ENCODE data around the gene MLF2. TPM values are rescaled to one million over a fixed set of nuclear protein-coding genes. Genes with fewer than 3 reads are reported as not detected.
A peak's percentile ranks its signal among the peaks of the same experiment; 100 is the strongest.

Gene MLF2, protein sequence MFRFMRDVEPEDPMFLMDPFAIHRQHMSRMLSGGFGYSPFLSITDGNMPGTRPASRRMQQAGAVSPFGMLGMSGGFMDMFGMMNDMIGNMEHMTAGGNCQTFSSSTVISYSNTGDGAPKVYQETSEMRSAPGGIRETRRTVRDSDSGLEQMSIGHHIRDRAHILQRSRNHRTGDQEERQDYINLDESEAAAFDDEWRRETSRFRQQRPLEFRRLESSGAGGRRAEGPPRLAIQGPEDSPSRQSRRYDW
- 274 and 278 TPM in 2 replicates for total RNA-seq (2014; rRNA removed; shearing (Covaris generic))

DNA sequence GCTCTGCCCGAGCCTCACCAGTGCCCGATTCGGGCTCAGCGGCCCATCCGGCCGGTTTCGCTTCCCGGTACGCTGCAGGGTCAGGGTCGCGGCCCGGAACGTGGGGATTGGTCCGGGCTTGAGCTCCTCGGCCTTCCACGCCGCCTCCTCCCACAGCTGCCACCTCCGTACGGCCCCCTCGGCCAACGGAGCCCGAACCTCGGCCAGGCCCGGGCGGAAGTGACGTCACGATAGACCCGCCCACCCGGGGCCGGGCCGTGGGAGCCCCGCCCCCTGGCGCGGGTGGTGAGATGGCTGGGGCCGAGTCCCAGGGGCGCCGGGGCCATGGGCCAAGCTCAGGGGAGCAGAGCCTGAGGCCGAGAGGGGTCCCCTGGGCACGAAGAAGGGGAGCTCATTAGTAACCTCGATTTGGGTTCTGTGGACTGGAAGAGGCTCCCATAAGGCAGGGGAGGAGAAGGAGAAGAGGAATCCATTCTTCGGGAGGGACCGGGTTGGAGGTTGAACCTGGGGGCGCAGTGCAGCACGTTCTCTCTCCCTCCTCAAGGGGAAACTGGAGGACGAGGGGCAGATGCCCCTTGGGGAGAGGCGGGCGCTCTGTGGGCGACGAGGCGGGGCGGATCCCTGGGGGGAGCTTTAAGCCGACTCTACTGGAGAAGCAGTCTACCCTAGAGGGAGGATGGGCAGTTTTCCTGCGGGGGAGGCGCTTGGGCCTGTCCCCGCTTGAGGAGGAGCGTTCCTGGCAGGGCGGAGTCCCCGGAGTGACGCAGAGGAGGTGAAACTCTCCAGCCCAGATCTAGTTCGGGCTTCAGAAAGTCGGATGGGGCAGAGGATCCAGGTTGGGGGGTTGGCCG, at the start of gene MLF2:
Gene MLF2 (minus strand): TSS at position 221 of the 851 bp plus-strand sequence. CDS start 807 bp downstream, outside the sequence.
- DNase-seq (ENCODE audit: low read depth): peak; percentile 98

DNA sequence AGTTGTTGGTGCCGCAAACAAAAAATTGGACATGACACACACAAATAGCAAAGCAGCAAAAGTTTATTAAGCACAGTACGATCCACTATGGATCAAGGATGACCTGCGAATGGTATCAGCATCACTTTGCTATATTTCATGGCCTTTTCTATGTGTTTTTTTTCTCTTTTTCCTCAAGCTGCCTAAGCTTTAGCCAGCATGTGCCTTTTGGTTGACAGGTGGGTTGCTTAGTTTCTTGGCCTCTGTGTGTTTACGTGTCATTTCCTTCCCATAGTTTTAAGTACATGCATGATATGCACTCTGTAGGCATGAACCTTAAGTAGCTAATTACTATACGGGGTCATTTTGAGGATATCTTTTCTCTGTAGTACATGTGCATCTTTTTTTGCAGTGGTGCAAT, 46.2 kb upstream of the MLF2 start:
- no peak for DNase-seq (ENCODE audit: low read depth)

DNA sequence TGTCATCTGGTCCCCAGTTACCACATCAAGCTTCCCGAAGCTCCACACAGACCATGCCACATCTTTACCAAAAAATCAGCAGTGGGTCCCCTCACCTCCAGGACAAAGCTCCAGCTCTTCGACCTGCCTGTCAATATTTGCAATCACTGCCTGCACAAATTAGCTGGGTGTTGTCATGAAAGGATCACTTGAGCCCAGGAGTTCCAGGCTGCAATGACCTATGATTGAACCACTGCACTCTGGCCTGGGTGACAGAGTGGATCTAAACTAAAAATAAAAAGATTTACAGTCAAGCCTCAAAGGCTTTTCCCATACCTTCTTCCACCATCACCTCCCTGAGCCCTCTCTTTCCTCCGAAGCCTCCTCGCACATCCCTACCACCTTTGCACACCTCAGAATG, 43.6 kb upstream of the MLF2 start:
- no peak for DNase-seq (ENCODE audit: low read depth)

DNA sequence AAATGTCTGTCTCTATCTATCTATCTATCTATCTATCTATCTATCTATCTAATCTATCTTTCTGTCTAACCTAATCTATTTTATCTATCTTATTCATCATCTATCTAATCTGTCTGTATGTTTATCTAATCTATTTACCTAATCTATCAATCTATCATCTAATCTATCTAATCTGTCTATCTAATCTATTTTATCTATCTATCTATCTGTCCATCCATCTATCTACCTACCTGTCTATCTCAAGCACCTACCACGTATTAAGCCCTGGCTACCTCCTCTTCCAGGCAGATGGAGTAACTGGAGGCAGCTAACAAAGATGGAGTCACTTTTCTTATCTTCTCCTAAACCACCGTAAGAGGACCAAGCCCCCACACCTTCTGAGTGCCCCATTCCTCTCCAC, 42.1 kb upstream of the MLF2 start:
- DNase-seq (ENCODE audit: low read depth): no peak

DNA sequence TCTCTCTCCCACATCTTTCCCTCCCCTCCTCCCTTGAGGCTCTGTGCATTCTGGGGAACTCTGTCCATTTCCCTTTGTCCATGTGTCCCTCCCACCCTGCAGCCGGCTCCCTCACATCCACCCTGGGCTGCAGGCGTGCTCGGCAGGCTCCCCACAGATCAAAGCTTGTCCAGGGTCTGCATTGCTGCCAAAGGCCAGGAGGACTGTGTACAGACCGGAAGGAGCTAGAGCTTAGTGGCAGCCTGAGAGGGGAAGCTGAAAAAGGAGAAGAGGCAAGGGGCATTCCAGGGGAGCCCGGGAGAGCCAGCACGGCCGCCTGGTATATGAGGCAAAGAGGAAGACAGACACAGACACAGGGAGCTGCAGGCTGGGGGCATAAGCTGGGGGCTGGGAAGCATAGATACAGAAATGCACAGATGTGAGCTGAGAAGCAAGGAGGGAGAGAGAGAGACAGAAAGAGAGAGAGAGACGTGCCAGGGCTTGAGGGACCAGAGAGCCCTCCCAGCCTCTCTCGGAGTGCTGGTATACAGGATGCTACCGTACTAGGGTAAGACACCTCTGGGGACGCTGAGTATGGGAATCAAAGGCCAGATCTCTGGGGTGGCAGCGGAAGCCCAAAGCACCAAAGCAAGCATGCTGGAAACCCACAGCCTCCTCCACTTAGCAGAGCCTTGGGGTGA, 39.7 kb upstream of the MLF2 start:
- DNase-seq (ENCODE audit: low read depth): no peak

DNA sequence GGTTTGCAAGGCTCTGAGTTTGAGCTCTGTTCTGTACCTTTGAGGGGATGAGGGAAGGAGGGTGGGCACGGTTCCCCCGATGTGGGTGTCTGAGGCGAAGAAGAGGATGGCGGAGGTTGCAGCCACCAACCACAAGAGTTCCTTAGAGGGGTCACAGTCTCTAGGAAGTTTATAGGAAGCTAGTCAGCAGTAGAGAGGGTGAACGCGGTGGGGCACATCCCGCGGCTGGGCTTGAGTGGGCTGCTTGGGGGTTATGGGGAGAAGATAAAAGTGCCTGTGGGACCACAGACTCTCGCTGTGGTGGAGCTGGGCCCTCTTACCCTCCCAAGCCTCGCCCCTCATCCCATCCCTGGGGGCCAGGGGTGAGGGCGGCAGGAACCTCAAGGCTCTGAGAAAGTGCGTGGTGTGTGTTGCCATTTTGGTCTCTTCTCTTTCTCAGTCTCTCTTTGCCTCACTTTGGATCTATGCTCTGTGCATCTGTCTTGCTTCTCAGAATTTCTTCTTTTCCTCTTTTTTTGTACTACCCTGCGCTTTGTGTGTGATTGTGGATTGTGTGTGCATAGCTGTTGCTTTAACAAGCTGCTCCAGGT, 39.1 kb upstream of the MLF2 start:
- DNase-seq (ENCODE audit: low read depth): no peak

DNA sequence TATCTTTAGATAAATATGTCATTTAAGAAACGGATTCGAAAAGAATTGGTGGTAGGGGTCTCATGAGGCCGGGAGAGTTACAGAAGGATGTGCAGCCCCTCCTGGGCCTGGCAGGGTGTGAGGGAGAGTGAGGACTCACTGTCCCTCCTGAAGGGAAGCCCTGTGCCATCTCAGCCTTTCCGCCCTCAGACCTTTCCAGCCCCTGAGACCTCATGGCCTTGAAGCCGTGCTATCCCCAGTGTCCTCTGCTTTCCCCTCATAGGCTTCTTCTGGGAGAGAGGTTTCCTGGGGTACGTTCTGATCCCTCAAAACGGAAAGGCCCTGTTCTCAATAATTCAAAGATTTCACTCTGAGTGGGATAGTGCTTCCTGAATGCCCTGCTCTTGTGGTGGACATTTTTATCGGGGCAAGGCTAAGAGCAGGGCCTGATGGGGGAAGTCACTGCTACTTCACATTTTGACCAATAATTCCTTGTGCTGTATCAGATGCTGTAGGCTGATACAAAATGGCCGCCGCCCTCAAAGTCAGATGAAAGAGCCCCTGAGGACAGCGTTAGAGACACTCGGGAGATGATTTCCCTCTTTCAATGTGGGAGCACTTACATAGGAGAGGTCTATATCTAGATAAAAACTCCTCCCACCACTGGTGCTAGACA, 37.7 kb upstream of the MLF2 start:
- no peak for DNase-seq (ENCODE audit: low read depth)

DNA sequence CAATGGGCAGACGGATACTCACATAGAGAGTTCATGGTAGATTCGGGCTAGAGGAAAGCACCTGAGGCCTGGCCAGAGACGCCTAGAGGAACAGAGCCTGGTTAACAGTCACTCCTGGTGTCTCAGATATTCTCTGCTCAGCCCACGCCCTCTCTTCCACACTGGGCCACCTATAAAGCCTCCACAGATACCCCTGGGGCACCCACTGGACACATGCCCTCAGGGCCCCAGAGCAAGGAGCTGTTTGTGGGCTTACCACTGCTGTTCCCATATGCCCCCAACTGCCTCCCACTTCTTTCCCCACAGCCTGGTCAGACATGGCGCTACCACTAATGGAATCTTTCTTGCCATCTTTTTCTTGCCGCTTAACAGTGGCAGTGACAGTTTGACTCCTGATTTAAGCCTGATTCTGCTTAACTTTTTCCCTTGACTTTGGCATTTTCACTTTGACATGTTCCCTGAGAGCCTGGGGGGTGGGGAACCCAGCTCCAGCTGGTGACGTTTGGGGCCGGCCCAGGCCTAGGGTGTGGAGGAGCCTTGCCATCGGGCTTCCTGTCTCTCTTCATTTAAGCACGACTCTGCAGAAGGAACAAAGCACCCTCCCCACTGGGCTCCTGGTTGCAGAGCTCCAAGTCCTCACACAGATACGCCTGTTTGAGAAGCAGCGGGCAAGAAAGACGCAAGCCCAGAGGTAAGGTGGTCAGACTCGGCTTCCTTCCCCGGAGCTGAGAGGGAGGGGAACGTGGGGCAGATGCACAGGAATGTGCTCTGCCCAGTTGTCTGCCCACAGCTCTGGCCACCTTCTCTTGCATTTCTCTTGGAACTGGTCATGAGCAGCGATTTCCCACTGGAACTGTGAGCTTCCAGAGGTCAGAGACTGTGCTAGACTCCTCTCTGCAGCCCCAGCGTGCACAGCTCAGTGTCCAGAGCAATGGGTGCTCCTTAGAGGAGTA, 36.3 kb upstream of the MLF2 start, which contains the start of gene CD4:
Gene CD4 (plus strand): TSS at position 557 of the 953 bp plus-strand sequence. CDS start 10,611 bp downstream, outside the sequence.
- DNase-seq (ENCODE audit: low read depth): no peak

DNA sequence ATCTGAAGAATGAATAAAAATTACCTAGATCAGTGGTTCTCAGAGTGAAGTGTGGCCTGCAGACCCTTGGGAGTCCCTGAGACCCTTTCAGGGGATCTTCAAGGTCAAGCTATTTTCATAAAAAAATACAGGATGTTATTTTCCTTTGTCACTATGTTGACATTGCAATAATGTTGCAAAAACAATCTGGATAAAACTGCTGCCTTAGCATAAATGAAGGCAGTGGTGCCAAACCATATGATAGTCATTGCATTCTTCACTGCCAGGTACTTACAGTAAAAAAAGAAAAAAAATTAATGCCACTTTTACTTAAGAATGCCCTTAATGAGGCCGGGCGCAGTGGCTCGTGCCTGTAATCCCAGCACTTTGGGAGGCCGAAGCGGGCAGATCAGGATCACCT, 34.4 kb upstream of the MLF2 start:
- no peak for DNase-seq (ENCODE audit: low read depth)

DNA sequence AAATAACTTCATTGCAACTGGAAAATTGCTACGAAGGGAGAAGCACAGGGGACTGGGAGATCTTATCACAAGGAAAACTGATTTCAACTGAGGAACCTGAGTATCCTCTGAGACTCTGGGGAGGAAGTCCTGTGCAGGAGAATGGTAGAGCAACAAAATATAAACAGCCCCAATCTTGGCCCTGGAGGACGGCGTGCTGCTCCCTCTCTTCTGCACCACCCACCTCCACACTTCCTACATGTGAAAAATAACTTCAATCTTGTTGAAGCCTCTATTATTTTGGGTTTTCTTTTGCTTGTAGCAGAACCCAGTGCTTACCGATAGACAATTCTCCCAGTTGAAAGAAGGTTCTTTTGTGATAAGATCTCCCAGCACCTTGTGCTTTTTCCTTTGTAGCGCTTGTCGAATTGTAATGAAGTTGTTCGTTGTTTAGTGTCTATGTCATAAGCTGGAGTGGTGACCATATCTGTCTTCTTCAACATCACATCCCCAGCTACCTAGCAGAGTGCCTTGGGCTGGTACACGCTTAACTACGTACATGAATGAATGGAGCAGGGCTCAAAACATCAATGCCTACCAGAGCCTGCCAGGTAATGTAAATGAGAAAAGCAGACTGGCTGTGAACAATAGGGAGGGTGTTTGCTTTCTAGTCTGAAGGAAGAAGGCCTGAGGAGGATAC, 33.6 kb upstream of the MLF2 start:
- no peak for DNase-seq (ENCODE audit: low read depth)

DNA sequence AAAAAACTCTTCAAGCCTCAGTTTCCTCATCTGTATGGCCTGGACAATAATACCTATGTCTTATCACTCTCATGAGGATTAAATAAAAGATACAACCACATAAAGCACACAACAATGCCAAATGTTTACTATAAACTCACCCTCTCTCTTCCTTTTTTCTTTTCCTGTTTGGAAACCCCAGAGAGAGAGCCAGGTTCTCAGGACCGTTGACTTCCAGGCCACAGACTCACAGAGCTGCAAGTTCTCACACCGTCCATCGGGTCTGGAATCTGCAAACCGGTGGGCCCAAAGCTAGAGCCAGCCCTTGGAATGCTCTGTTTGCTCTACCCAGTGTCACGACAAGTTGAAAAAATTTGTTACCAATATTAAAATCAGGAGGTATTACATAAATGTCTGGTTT, 31.8 kb upstream of the MLF2 start:
- DNase-seq (ENCODE audit: low read depth): no peak

DNA sequence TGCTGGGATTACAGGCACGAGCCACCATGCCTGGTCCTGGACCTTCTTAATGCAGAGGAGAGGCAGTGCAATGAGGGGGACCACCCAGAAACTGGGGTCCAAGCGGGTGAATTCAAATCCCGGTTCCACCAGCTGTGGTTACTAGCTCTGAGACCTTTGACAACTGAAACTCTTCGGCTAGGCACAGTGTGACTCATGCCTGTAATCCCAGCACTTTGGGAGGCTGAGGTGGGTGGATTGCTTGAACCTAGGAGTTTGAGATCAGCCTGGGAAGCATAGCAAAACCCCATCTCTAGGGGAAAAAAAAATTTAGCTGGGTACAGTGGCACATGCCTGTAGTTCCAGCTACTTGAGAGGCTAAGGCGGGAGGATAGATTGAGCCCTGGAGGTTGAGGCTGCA, 31.4 kb upstream of the MLF2 start:
- DNase-seq (ENCODE audit: low read depth): no peak

DNA sequence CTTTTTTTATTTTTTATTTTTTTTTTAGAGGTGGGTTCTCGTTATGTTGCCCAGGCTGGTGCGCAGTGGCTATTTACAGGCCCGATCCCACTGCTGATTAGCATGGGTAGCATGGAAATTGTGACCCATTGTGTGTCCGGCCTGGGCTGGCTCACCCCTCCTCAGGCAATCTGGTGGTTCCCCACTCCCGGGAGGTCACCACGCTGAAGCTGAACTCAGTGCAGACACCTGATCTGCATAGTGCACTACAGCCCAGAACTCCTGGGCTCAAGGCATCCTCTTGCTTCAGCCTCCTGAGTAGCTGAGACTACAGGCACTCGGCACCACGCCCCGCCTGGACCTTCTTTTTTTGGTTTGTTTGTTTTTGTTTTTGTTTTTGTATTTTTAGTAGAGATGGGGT, 30.9 kb upstream of the MLF2 start:
- DNase-seq (ENCODE audit: low read depth): no peak

DNA sequence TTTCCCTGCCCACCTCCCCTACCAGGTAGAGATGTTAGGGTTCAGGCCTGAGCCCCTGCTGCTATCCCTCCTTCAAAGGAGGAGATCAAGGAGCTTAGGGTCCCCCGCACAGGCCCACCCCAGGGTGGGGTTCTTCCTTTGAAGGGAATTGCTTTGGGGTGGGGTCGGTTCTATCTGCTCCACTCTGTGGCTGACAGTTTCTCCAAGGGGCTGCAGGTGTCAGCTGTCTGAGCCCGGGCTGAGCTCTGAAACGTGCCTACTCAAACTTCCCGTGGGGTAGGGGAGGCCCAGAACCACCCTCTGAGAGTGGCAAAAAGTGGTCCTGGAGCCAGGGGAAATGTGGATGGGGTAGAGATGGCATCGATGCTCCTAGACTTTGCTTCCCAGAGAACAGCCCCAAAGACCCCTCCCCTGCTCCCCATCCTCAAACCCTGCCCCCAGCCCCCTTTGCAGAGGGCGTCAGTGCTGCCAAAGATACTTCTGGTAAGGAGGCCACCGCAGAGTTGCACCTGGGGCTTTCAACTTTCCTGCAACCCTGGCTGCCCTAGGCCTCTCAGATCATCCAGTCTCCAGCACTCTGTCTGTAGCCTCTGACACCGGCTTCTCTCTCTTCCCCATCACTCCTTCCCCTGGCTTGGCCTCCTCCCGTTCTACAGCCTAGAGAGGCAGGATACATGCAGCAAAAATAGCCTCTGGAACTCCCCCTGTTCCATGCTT, 30.1 kb upstream of the MLF2 start:
- no peak for DNase-seq (ENCODE audit: low read depth)

DNA sequence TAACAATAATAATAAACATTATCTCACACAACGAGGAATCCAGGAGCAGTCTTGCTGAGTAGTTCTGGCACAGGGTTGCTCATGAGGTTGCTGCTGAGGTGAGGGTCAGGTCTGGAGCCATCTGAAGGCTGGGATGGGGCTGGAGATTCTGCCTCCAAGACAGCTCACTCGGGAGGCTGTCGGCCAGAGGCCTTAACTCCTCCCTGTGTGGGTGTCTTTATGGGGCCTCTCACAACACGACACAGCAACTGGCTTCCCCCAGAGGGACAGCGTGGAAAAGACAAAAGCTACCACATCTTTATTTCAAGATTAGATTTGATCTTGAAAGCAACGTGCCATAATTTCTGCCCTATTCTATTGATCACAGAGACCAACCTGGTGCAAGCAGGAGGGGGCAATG, 29.2 kb upstream of the MLF2 start:
- no peak for DNase-seq (ENCODE audit: low read depth)

DNA sequence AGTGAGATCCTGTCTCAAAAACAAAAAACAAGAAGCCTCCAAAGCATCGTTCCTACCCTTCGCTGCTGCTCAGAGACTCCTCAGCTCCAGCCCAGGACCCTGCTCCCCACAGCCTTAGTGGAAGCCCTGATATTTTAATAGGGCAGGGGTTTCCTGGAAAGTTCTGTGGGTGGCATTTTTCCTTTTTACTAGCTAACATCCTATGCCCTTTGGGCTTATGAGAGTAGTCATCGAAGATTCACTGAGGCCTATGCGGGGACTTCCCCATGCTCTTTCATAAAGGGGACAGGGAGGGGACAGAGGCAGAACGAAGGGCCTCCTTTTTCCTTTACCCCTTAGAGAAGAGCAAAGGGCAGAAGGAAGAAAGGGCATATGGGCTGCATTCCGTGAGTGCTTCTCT, 27.6 kb upstream of the MLF2 start:
- DNase-seq (ENCODE audit: low read depth): no peak

DNA sequence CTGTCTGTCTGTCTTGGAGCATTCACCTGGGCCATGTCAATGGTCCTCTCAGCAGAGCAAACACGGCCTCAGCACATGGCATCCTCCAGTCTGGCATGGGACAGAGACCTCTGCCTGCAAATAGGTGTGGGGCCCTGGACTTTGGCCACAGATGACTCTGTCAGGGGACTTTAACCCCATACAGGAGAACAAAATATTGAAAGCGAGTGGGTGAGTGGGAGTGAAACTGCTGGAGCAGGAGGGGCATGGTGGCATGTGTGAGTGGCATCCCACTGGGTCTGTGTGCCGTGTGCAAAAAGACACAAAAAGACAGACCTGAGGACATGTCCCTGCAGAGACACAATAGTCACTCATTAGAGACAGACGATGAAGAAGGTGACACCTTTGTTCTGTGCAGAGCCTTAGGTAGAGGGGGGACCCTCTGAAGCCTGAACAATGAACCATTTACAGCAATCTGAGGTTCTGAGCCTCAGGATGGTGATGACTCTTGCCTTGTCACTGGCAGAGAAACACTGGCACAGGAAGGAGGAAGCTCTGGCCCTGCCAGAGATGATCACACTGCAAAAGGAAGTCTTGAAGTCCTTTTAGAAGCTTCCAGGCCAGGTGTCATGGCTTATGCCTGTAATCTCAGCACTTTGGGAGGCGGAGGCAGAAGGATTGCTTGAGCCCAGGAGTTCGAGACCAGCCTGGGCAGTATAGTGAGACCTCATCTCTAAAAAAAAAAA, 26.9 kb upstream of the MLF2 start:
- DNase-seq (ENCODE audit: low read depth): no peak

Measured in M059J (cell line).